Endothelial cell of umbilical vein (primary cell): Measurements from ENCODE around the gene MYMX.

ENCODE experiments used
- EZH2 ChIP-seq: IDR thresholded peaks from 2 replicates; pipeline ENCODE4 v1.6.1; 2012; ENCODE audit warnings: borderline replicate concordance, low read depth, mild to moderate bottlenecking, moderate library complexity, low read length, inconsistent platforms; ENCODE audit not compliant: severe bottlenecking
- GATA2 ChIP-seq: IDR thresholded peaks from 2 replicates; pipeline ENCODE4 v1.7.0; 2011; ENCODE audit warnings: low read depth, mild to moderate bottlenecking, moderate library complexity, mixed read lengths, low read length; ENCODE audit not compliant: insufficient read length, insufficient read depth
- JUN ChIP-seq: IDR thresholded peaks from 2 replicates; pipeline ENCODE4 v1.6.1; 2011; ENCODE audit warnings: borderline replicate concordance, low read depth; ENCODE audit not compliant: insufficient read length, insufficient read depth
- MYC ChIP-seq: IDR thresholded peaks from one replicate; pipeline ENCODE4 v1.6.1; 2011; ENCODE audit warnings: mild to moderate bottlenecking, low read depth, low read length
- POLR2A ChIP-seq: IDR thresholded peaks from 2 replicates; pipeline ENCODE4 v1.6.1; 2012; ENCODE audit warnings: low read depth, mild to moderate bottlenecking, control low read depth, low read length
- POLR2AphosphoS5 ChIP-seq: IDR thresholded peaks from 2 replicates; pipeline ENCODE4 v1.6.1; 2012; ENCODE audit warnings: low read depth, mild to moderate bottlenecking, control low read depth, low read length, moderate library complexity; ENCODE audit not compliant: insufficient read depth
- TF ChIP-seq, protein P1 (sequence below), 2 donors: IDR thresholded peaks; 1 replicate in 1 of 2; 2 replicates in 1 of 2; pipeline ENCODE4 v1.5.1; 2011; ENCODE audit warnings: low read length in 2 of 2, mild to moderate bottlenecking in 2 of 2, moderate library complexity in 2 of 2, control low read depth in 1 of 2, inconsistent platforms in 1 of 2, low read depth in 1 of 2; ENCODE audit not compliant: insufficient read depth in 1 of 2; ENCODE audit errors: extremely low read depth in 1 of 2
- TF ChIP-seq, protein P2 (sequence below): IDR thresholded peaks from 2 replicates; pipeline ENCODE4 v1.6.1; 2011; ENCODE audit not compliant: insufficient read depth, insufficient read length

DNA sequence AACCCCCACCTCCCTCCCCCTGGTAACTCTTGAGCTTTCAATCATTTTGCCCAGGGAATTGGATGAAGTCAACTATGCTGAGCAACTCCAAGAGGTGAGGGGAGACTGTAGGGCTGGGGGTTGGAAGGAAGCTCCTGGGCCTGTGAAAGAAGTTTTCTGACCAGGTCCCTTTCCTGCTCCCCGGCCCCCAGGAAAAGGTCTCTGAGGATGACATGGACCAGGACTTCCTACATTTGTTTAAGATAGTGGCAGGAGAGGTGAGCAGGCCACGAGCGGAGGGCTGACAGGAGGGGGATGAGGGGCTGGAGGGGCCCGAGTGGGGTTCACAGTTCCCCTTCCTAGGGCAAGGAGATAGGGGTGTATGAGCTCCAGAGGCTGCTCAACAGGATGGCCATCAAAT is 36.3 kb upstream of the MYMX start:
- TF ChIP-seq, protein P1, sequence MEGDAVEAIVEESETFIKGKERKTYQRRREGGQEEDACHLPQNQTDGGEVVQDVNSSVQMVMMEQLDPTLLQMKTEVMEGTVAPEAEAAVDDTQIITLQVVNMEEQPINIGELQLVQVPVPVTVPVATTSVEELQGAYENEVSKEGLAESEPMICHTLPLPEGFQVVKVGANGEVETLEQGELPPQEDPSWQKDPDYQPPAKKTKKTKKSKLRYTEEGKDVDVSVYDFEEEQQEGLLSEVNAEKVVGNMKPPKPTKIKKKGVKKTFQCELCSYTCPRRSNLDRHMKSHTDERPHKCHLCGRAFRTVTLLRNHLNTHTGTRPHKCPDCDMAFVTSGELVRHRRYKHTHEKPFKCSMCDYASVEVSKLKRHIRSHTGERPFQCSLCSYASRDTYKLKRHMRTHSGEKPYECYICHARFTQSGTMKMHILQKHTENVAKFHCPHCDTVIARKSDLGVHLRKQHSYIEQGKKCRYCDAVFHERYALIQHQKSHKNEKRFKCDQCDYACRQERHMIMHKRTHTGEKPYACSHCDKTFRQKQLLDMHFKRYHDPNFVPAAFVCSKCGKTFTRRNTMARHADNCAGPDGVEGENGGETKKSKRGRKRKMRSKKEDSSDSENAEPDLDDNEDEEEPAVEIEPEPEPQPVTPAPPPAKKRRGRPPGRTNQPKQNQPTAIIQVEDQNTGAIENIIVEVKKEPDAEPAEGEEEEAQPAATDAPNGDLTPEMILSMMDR (IDR thresholded peaks at IDR 0.05; ENCODE audit: extremely low read depth in 1 of 2, insufficient read depth in 1 of 2, low read depth in 1 of 2, low read length in 2 of 2), result no peak
- no peak for TF ChIP-seq POLR2A
- TF ChIP-seq EZH2, result no peak
- TF ChIP-seq GATA2, result no peak
- no peak for TF ChIP-seq POLR2AphosphoS5
- TF ChIP-seq MYC, result no peak
- no peak for TF ChIP-seq JUN
- TF ChIP-seq, protein P2, sequence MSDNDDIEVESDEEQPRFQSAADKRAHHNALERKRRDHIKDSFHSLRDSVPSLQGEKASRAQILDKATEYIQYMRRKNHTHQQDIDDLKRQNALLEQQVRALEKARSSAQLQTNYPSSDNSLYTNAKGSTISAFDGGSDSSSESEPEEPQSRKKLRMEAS, result no peak
